Dendritic cell treated with granulocyte-macrophage colony-stimulating factor and Interleukin-4, amounts not matched to agents 40 ng/mL and 50 ng/mL, for 4 days (primary cell): ENCODE measurements around the gene C16orf87.

ENCODE experiments used
- H3K27ac Mint-ChIP-seq: one replicate; pipeline ENCODE4 v1.8.0; 2022; ENCODE audit warnings: mild to moderate bottlenecking, mixed read lengths
- H3K27me3 Mint-ChIP-seq: one replicate; pipeline ENCODE4 v1.8.0; 2022; ENCODE audit warnings: mild to moderate bottlenecking, mixed read lengths
- H3K36me3 Mint-ChIP-seq: one replicate; pipeline ENCODE4 v1.8.0; 2022; ENCODE audit warnings: low read depth, mixed read lengths
- H3K4me1 Mint-ChIP-seq: one replicate; pipeline ENCODE4 v1.8.0; 2022; ENCODE audit warnings: low read depth, mixed read lengths
- H3K4me3 Mint-ChIP-seq: one replicate; pipeline ENCODE4 v1.8.0; 2022; ENCODE audit warnings: mild to moderate bottlenecking, moderate library complexity, mixed read lengths
- H3K9me3 Mint-ChIP-seq: one replicate; pipeline ENCODE4 v1.8.0; 2022; ENCODE audit warnings: mixed read lengths
- intact Hi-C: fragments of 100-400 bp; cut with micrococcal nuclease; formaldehyde crosslinking; loops from one replicate; pipeline ENCODE4 v1.15.0; 2022

C16orf87 gene

DNA sequence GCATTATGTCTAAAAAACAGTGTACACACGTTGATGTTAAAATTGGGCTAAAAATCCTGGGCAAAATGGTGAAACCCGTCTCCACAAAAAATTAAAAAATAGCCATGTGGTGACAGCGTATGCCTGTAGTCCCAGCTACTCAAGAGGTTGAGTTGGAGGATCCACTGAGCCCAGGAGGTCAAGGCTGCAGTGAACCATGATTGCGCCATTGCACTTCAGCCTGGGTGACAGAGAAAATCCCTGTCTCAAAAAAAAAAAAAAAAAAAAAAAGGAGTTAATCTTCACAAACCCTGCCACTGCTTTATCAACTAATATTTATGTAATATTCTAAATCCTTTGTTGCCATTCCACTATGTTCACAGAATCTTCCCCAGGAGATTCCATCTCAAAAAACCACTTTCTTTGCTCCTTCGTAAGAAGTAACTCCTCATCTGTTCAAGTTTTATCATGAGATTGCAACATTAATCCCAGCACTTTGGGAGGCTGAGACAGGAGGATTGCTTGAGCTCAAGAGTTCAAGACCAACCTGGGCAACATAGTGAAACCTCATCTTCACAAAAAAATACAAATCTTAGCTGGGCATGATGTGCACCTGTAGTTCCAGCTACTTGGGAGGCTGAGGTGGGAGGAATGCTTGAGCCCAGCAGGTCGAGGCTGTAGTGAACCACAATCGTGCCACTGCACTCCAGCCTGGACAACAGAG is 1.9 kb upstream of the C16orf87 start:
- no peak overlapping the region for H3K4me3 Mint-ChIP-seq
- no peak overlapping the region for H3K27ac Mint-ChIP-seq
- no peaks in the 10 kb centered on the region for H3K27me3 Mint-ChIP-seq
- no peaks in the 10 kb centered on the region for H3K9me3 Mint-ChIP-seq
- intact Hi-C loops = no loop called here
- peaks cover 17% of the 10 kb centered on the region for H3K4me1 Mint-ChIP-seq
- peaks cover 8% of the 10 kb centered on the region for H3K36me3 Mint-ChIP-seq

DNA sequence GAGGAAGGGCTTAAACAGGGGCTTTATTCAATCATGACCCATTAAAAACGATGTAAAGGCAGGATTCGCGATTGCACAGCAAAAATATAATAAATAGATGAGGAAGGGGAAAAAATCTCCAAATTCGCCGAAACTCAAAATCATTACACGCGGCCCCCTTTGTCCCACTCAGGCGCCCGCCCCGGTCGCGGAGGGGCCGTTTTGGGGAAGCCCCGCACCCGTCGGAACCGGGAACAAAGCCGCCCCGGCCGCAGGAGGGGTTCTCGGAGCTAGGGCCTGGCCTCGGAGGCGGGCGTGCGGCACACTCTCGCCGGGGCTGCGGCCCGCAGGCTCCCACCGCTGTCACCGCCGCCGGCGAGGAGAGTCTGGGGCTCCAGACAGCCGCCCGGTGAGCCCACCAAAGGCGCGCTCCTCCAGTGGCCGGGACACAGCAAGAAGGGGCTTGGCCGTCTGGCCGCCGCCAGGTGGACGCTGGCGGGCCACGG is 521 bp downstream of the C16orf87 start:
- peaks cover 8% of the 10 kb centered on the region for H3K36me3 Mint-ChIP-seq
- H3K4me3 Mint-ChIP-seq = peak overlapping the region; percentile 82
- intact Hi-C loops = loop anchor here (2.0 kb wide), 3 partner anchors 40 to 630 kb away; partner anchors contain the start of genes ITFG1 and PHKB
- H3K4me1 Mint-ChIP-seq = peaks cover 19% of the 10 kb centered on the region
- H3K9me3 Mint-ChIP-seq = no peaks in the 10 kb centered on the region
- no peaks in the 10 kb centered on the region for H3K27me3 Mint-ChIP-seq
- H3K27ac Mint-ChIP-seq = peak overlapping the region; percentile 88

DNA sequence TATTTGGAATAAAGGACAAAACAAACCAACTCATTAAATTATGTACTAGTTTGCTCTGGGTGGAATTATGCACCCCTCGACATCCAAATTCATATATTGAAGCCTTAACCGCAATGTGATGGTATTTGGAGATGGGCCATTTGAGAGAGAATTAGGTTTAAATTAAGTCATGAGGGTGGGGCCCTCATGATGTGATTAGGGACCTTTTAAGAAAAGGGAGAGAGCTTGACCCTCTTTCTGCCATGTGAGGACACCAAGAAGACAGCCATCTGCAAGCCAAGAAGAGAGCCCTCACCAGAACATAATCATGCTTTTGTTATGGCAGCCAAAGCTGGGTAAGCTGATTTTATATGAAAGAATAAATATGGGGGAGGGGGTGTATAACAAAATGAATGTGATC is 2.0 kb downstream of the C16orf87 start:
- H3K9me3 Mint-ChIP-seq = no peaks in the 10 kb centered on the region
- H3K27ac Mint-ChIP-seq = peak overlapping the region; percentile 56
- peaks cover 25% of the 10 kb centered on the region for H3K4me1 Mint-ChIP-seq

DNA sequence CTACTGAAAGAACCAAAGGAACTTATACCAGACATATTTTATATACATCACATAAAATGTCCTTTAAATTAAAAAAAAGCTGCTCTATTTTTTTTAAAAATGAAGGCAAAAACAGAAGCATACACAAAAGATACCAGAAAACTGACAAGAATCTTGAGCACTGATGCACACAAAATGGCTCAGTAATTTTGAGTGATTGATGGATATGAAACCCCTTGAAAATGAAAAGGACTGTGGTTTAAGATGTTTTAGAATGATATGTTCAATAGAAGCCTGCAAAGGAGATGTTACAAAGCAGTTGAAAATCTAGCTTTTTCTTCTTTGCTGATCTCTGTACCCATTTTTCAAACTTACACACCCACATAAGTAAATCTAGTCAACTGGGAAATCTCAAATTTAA is 2.7 kb downstream of the C16orf87 start:
- Mint-ChIP-seq H3K4me1 (peaks cover 25% of the 10 kb centered on the region), H3K27me3 (no peaks in the 10 kb centered on the region), H3K36me3 (peaks cover 15% of the 10 kb centered on the region), H3K4me3 (no peak overlapping the region), H3K9me3 (no peaks in the 10 kb centered on the region), H3K27ac (no peak overlapping the region)
- intact Hi-C loops = no loop called here

More for the DNA sequence above, 2.0 kb downstream of the C16orf87 start:
- Mint-ChIP-seq H3K36me3 (peaks cover 9% of the 10 kb centered on the region), H3K27me3 (no peaks in the 10 kb centered on the region), H3K4me3 (no peak overlapping the region)
- intact Hi-C loops = no loop called here

DNA sequence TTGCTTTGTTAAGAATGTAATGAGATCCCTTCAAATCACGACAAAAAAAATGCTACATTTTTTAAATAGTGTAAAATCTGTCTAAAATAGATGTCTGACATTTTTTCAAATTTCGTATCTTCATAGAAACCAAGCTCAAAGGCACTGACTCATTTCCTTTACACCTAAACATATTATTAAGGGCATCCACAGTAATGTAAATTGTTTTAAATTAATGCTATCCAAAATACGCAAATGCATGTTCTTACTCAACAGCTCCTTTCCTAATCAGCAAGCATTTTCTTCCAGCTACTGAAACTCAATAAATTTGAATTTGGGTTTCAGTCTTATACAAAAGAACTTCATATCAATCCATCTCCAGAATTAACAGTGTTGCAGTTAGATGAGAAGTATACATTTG is 4.3 kb downstream of the C16orf87 start:
- Mint-ChIP-seq H3K27me3 (no peaks in the 10 kb centered on the region), H3K9me3 (no peaks in the 10 kb centered on the region), H3K36me3 (peaks cover 15% of the 10 kb centered on the region), H3K27ac (no peak overlapping the region), H3K4me1 (peaks cover 25% of the 10 kb centered on the region), H3K4me3 (no peak overlapping the region)
- intact Hi-C loops = no loop called here

DNA sequence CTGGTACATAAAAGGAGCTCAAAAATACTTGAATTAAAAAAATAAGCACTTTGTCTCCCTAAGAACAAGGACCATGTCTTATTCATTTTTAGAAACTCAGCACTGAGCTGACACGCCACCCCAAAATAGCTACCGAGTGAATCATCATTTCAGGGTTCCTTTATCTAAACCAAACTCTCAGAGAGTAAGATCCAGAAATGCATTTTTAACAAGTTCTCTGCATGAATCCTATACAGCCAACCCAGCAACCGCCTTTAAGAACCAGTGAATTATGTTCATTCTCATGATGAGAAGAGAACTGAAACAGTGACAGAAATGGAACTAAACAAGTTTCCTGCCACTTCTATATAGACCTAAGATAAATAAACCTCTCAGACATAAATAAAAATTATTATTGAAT is 8.7 kb downstream of the C16orf87 start:
- H3K4me1 Mint-ChIP-seq = peaks cover 22% of the 10 kb centered on the region
- intact Hi-C loops = no loop called here
- no peaks in the 10 kb centered on the region for H3K27me3 Mint-ChIP-seq
- H3K36me3 Mint-ChIP-seq = peaks cover 21% of the 10 kb centered on the region
- H3K4me3 Mint-ChIP-seq = no peak overlapping the region
- no peaks in the 10 kb centered on the region for H3K9me3 Mint-ChIP-seq
- no peak overlapping the region for H3K27ac Mint-ChIP-seq

DNA sequence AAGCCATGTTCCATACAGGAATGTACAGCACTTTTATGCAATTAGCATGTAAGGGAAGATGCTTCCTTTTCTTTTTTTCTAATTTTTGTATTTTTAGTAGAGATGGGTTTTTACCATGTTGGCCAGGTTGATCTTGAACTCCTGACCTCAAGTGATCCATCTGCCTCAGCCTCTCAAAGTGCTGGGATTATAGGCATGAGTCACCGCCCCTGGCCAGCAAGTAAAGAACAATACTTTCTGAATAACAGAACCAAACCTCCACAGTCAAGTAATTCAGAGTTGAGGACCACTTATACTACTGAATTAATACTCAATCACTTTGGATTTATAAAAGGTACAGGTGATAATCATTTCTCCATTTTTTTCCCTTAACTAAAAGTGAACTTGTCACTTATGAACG is 13.0 kb downstream of the C16orf87 start:
- peaks cover 39% of the 10 kb centered on the region for H3K4me1 Mint-ChIP-seq
- no peak overlapping the region for H3K4me3 Mint-ChIP-seq
- peaks cover 27% of the 10 kb centered on the region for H3K36me3 Mint-ChIP-seq
- H3K9me3 Mint-ChIP-seq = no peaks in the 10 kb centered on the region
- H3K27ac Mint-ChIP-seq = no peak overlapping the region
- intact Hi-C loops = no loop called here
- H3K27me3 Mint-ChIP-seq = no peaks in the 10 kb centered on the region

DNA sequence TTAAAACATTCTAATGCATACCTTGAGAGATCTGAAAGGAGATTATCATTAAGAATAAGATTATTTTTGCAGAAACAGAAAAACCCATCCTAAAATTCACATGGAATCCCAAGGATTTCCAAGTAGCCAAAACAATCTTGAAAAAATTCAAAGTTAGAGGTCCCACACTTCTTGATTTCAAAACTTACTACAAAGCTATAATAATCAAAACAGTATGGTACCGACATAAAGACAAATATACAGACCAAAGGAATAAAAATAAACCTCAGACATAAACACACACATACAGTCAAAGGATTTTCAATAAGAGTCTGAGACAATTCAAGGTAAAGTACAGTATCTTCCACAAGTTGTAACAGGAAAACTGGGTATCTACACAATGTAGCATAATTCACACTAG is 16.2 kb downstream of the C16orf87 start:
- no peak overlapping the region for H3K27ac Mint-ChIP-seq
- H3K4me3 Mint-ChIP-seq = no peak overlapping the region

DNA sequence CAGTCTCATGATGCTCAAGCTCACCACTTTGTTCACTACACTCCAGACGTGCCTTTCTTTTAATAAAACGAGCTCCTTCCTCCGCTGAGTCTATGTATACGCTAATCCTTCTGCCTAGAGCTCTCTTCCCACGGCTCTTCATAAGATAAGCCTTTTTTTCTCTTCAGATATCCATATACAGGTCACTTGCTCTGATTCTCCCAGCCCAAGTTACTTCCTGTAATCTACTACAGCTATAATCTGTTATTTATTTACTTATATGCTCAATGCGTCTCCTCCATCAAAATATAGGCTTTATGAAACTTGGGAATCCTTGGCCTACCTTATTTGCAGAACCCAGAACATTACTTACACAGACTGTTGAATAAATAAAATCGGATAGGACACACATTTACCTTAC is 17.4 kb downstream of the C16orf87 start:
- H3K4me1 Mint-ChIP-seq = peaks cover 36% of the 10 kb centered on the region
- peaks cover 18% of the 10 kb centered on the region for H3K36me3 Mint-ChIP-seq
- intact Hi-C loops = no loop called here
- H3K4me3 Mint-ChIP-seq = no peak overlapping the region
- H3K27me3 Mint-ChIP-seq = no peaks in the 10 kb centered on the region
- no peak overlapping the region for H3K27ac Mint-ChIP-seq
- no peaks in the 10 kb centered on the region for H3K9me3 Mint-ChIP-seq

More for the DNA sequence above, 16.2 kb downstream of the C16orf87 start:
- Mint-ChIP-seq H3K27me3 (no peaks in the 10 kb centered on the region), H3K9me3 (no peaks in the 10 kb centered on the region), H3K4me1 (peaks cover 44% of the 10 kb centered on the region), H3K36me3 (peaks cover 27% of the 10 kb centered on the region)
- intact Hi-C loops = no loop called here

DNA sequence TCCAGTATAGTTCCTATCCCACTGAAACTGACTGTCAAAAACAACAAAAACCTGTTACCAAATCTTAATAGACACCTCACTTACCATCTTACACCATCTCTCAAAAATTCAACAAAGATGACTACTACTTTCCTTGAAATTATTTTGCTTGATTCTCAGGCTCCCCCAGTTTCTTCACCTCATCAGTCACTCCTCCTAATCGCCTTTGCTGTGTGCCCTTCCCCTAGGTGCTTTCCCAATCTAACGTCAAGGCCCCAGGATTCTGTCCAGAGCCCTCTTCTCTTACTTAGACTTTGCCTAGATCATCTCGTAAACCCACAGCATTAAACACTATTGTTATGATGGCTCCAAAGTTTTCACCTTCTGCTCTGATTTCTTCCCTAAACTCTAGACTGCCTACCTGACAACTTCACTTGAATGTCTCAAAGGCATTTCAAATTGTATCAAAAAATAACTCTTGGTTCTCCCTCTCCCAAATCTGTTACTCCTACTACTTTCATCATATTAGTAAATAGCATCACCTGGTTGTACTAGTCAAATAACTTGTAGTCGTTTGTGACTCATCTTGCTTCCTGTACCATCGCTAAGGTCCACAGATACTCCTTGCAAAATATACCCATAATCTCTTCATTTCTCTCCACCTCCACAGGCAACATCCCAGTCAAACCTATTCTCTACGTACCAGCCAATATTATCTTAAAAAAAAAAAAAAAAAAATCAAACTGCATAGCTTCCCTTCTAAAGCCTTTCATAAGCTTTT is 18.0 kb downstream of the C16orf87 start:
- Mint-ChIP-seq H3K36me3 (peaks cover 25% of the 10 kb centered on the region), H3K27ac (no peak overlapping the region), H3K4me1 (peaks cover 36% of the 10 kb centered on the region), H3K9me3 (no peaks in the 10 kb centered on the region), H3K27me3 (no peaks in the 10 kb centered on the region), H3K4me3 (no peak overlapping the region)
- intact Hi-C loops = no loop called here

DNA sequence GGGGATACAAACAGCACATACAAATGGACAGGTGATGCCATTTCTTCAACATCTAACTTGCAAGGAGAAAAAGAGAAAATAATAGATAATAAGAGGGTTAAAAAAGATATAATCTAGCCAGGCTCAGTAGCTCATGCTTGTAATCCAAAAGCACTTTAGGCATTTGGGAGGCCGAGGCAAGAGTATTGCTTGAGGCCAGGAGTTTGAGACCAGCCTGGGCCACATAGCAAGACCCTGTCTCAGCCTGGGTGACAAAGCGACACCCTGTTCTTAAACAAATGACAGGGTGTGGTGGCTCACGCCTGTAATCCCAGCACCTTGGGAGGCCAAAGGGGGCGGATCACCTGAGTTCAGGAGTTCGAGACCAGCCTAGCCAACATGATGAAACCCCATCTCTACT is 19.3 kb downstream of the C16orf87 start:
- Mint-ChIP-seq H3K27me3 (no peaks in the 10 kb centered on the region), H3K9me3 (no peaks in the 10 kb centered on the region), H3K4me3 (no peak overlapping the region), H3K36me3 (peaks cover 30% of the 10 kb centered on the region), H3K27ac (no peak overlapping the region), H3K4me1 (peaks cover 31% of the 10 kb centered on the region)
- intact Hi-C loops = no loop called here

DNA sequence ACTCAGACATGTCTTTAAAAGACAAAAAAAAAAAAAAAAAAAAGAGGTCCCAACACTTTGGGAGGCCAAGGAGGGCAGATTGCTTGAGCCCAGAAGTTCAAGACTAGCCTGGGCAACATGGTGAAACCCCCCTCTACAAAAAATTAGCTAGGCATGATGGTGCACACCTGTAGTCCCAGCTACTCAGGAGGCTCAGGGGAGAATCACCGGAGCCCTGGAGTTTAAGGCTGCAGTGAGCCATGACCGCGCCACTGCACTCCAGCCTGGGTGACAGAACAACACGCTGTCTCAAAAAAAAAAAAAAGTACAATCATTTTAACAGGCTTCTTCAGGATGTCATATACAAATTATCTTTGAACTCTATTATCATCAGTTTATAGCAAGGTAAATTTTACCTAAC is 22.0 kb downstream of the C16orf87 start:
- Mint-ChIP-seq H3K36me3 (peaks cover 52% of the 10 kb centered on the region), H3K27ac (no peak overlapping the region), H3K27me3 (no peaks in the 10 kb centered on the region), H3K4me3 (no peak overlapping the region), H3K9me3 (no peaks in the 10 kb centered on the region), H3K4me1 (peaks cover 14% of the 10 kb centered on the region)
- intact Hi-C loops = no loop called here

DNA sequence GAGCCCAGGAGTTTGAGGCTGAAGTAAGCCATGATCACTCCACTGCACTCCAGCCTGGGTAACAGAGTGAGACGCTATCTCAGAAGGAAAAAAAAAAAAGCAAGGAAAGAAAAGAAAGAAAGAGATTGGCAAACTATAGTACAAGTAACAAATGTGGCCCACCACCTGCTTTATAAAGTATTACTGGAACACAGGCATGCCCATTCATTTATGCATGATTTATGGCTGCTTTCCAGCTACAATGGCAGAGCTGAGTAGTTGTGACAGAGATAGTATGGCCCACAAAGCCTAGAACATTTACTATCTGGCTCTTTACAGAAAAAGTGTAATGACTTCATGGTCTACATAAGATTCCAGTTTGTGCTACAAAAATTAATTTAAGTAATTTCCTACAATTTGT is 23.6 kb downstream of the C16orf87 start:
- no peaks in the 10 kb centered on the region for H3K4me1 Mint-ChIP-seq
- H3K36me3 Mint-ChIP-seq = peaks cover 57% of the 10 kb centered on the region
- no peaks in the 10 kb centered on the region for H3K27me3 Mint-ChIP-seq
- no peak overlapping the region for H3K27ac Mint-ChIP-seq
- H3K9me3 Mint-ChIP-seq = no peaks in the 10 kb centered on the region
- intact Hi-C loops = no loop called here
- no peak overlapping the region for H3K4me3 Mint-ChIP-seq

DNA sequence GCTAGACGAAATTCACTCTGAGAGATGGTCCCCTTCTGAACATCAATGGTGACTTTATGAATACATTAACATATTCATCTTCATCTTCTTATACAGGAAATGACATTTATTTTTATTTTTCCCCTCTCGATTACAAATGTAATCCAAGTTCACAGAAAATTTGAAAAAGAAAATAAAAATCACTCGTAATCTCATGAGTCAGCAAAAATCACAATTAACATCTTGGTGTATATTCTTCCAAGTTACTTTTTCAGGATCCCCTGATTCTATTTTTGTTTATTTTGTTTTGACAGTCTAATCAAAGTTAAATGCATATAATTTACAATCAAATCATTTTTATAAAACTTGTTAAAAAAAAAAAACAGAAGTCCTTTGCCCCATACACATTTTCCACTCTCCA is 27.6 kb downstream of the C16orf87 start:
- Mint-ChIP-seq H3K27ac (no peak overlapping the region), H3K27me3 (no peaks in the 10 kb centered on the region), H3K4me1 (peaks cover 5% of the 10 kb centered on the region), H3K4me3 (no peak overlapping the region), H3K36me3 (peaks cover 59% of the 10 kb centered on the region), H3K9me3 (no peaks in the 10 kb centered on the region)
- intact Hi-C loops = no loop called here
